GM12864 (cell line): ENCODE measurements around the gene LNPEP.

Source experiments
- DNase-seq: peaks from one replicate; pipeline ENCODE4 v3.0.0-alpha.2; 2011; ENCODE audit warnings: low read depth
- H3K4me3 ChIP-seq: 2 replicates; pipeline ENCODE4 v1.5.1; 2011; ENCODE audit warnings: mild to moderate bottlenecking, low read depth, low read length, control low read depth
- TF ChIP-seq, protein P1 (sequence below): IDR thresholded peaks from 2 replicates; pipeline ENCODE4 v1.5.1; 2011; ENCODE audit warnings: low read depth, mild to moderate bottlenecking, moderate library complexity, low read length, control low read depth, inconsistent platforms; ENCODE audit errors: missing control alignments

Gene LNPEP

DNA sequence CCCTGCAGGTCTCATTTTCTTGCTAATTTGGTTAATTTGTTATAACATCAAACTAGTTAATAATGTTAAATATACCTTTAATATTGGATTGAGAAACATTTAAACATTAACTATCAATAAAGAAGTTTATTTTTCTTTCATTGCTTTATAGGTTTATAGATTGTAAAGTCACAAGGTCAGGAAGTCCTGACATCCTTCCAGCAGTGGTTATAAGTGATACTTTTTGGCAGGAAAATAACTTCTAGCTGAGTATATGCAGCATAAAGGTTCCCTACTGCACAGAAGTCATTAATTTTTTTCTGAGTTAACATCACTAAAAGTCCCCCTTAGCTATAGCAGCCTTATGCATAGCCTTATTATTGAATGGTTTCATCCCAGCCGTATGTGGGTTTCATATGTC lies 85.5 kb downstream of the LNPEP start:
- DNase-seq = no peak
- no peak overlapping the region for H3K4me3 ChIP-seq
- TF ChIP-seq, protein P1, sequence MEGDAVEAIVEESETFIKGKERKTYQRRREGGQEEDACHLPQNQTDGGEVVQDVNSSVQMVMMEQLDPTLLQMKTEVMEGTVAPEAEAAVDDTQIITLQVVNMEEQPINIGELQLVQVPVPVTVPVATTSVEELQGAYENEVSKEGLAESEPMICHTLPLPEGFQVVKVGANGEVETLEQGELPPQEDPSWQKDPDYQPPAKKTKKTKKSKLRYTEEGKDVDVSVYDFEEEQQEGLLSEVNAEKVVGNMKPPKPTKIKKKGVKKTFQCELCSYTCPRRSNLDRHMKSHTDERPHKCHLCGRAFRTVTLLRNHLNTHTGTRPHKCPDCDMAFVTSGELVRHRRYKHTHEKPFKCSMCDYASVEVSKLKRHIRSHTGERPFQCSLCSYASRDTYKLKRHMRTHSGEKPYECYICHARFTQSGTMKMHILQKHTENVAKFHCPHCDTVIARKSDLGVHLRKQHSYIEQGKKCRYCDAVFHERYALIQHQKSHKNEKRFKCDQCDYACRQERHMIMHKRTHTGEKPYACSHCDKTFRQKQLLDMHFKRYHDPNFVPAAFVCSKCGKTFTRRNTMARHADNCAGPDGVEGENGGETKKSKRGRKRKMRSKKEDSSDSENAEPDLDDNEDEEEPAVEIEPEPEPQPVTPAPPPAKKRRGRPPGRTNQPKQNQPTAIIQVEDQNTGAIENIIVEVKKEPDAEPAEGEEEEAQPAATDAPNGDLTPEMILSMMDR = no peak

DNA sequence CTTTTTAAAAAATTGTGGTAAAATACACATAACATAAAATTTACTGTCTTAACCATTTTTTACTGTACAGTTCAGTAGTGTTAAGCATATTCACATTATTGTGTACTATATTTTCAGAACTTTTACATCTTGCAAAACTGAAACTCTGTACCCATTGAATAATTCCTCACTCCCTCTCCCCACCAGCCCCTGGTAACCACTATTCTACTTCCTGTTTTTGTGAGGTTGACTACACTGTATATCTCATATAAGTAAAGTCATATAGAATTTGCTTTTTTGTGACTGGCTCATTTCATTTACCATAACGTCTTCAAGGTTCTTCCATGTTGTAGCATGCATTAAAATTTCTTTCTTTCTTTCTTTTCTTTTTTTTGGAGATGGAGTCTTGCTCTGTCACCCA lies 87.0 kb downstream of the LNPEP start:
- no peak overlapping the region for H3K4me3 ChIP-seq
- TF ChIP-seq, protein P1 = no peak
- DNase-seq = no peak

DNA sequence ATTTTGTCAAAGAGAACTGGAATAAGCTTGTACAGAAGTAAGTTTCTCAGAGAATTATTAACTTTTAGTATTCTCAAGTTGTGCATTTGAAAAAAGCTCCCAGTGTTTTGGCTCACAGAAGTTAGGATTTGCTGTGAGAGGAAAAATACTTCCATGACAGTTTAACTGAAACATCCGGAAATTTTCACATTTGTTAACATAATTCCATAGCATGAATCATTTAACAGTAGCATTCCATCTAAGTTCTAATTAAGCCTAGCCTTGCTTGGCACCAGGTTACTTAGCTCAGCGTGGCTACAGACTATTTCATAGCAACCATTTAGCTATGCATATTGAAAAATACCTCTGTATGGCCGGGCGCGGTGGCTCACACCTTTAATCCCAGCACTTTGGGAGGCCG lies 90.8 kb downstream of the LNPEP start:
- H3K4me3 ChIP-seq = no peak overlapping the region
- TF ChIP-seq, protein P1 = no peak
- DNase-seq = no peak

DNA sequence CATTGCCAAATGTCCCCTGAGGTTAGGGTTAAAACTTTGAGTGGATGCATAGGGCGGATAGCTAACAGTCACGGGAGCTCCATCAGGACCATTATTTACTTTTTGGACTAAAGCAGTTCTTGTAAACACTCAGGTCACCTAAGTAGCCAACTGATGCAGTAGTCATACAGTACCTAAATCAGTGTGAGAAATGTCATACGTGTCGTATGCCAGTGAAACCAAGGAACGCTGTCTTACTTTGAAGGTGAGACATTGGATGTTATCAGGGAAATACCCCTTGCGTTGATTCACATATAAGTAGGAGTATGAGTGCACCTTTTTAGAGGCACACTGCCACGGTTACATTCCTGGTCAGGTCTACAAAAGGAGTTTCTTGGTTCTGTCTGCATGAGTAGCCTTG lies 101.9 kb downstream of the LNPEP start:
- no peak for DNase-seq

GRCh38 chr5:97041239-97041638 lies 105.4 kb downstream of the LNPEP start:
- TF ChIP-seq, protein P1 = no peak
- no peak for DNase-seq
- no peak overlapping the region for H3K4me3 ChIP-seq

More for the DNA sequence above, 101.9 kb downstream of the LNPEP start:
- TF ChIP-seq, protein P1 = no peak
- H3K4me3 ChIP-seq = no peak overlapping the region

- H3K4me3 ChIP-seq = no peak overlapping the region
- TF ChIP-seq, protein P1 = no peak
- no peak for DNase-seq
Observed at GRCh38 chr5:97042996-97043395, 107.1 kb downstream of the LNPEP start.

DNA sequence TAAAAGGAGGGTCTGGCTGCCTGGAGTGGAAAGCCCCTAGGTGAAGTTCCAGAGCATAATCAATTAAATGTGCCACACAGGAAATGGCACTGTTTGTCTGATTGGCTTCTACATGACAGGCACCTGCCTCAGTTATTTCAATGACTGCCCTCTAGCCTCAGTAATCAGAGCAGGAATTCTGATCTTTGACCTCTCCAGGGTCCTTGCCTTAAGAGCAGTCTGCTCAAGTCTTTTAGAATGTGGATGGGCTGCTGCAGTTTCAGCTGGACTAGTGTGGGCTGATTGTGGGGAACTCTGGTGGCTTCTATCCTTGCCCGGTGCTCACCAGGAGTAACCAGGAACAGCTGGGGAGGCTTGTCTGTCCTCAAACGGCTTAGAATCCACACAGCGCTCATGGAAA lies 107.6 kb downstream of the LNPEP start:
- H3K4me3 ChIP-seq = no peak overlapping the region
- TF ChIP-seq, protein P1 = no peak
- no peak for DNase-seq
